GM12801 (cell line): ENCODE measurements around the gene PRKAR2B.

ENCODE experiments used
- CTCF ChIP-seq: IDR thresholded peaks from one replicate; pipeline ENCODE4 v1.5.1; 2011; ENCODE audit warnings: control low read depth; ENCODE audit not compliant: insufficient read length; ENCODE audit errors: extremely low read depth

The PRKAR2B gene

GRCh38 chr7:107111196-107111595 lies 66.7 kb downstream of the PRKAR2B start:
- no peak for TF ChIP-seq CTCF

GRCh38 chr7:107113866-107114265 lies 69.4 kb downstream of the PRKAR2B start:
- TF ChIP-seq CTCF, result no peak

GRCh38 chr7:107115114-107115513 lies 70.6 kb downstream of the PRKAR2B start:
- no peak for TF ChIP-seq CTCF

- TF ChIP-seq CTCF, result no peak
Measured at GRCh38 chr7:107115762-107116540, 71.4 kb downstream of the PRKAR2B start.

GRCh38 chr7:107118109-107118900 lies 73.8 kb downstream of the PRKAR2B start:
- TF ChIP-seq CTCF, result no peak

- TF ChIP-seq CTCF, result no peak
Measured at GRCh38 chr7:107119376-107120105, 75.0 kb downstream of the PRKAR2B start.

GRCh38 chr7:107122486-107122911 lies 78.0 kb downstream of the PRKAR2B start:
- no peak for TF ChIP-seq CTCF
